ENCODE measurements around the gene PKNOX2. TPM values are rescaled to one million over a fixed set of nuclear protein-coding genes. Genes with fewer than 3 reads are reported as not detected.

The PKNOX2 gene
- total and polyA plus RNA-seq, 2 of the 4 experiments (the other 2 are of a cell fraction) = 0.72 to 2.3 TPM

GRCh38 chr11:125141686-125142535 is 22.6 kb upstream of the PKNOX2 start:
- no peaks in the 10 kb centered on the region for H3K9me3 ChIP-seq (ENCODE audit: control insufficient read depth, insufficient read depth, low read length)
- H3K4me3 ChIP-seq (ENCODE audit: insufficient read depth, low read depth, low read length) = no peak overlapping the region
- H2BK5ac ChIP-seq (ENCODE audit: low read depth, low read length, poor library complexity, severe bottlenecking) = no peak overlapping the region
- H2AK9ac ChIP-seq (replicated peaks; ENCODE audit: low read depth, low read length, poor library complexity) = peak overlapping the region; percentile 59
- H4K91ac ChIP-seq (ENCODE audit: insufficient read depth, low read depth, low read length) = no peak overlapping the region
- no peak overlapping the region for H3K18ac ChIP-seq (ENCODE audit: low read depth, low read length)
- ATAC-seq (ENCODE audit: low read depth) (peak; percentile 100), DNase-seq (peak; percentile 29)
- H3K23ac ChIP-seq (ENCODE audit: low read depth, low read length) = no peak overlapping the region
- H2BK20ac ChIP-seq (ENCODE audit: low read depth, low read length) = no peak overlapping the region
- H3K9me1 ChIP-seq (ENCODE audit: insufficient read depth, low read length) = no peaks in the 10 kb centered on the region
- BruUV-seq (replicated peaks) = no TSS peak
- peaks cover 13% of the 10 kb centered on the region for H3K27me3 ChIP-seq (ENCODE audit: control insufficient read depth, insufficient read depth, low read length)
- H3K9ac ChIP-seq (ENCODE audit: low read depth, low read length) = no peak overlapping the region
- no peaks in the 10 kb centered on the region for H4K20me1 ChIP-seq (ENCODE audit: insufficient read depth, low read length)
- POLR2A ChIA-PET (ENCODE audit: unreplicated experiment) = interaction anchor here (1.0 kb wide), 1 partner anchor 50 kb away, joined by 4 read pairs; no protein-coding TSS in a partner anchor
- H2AFZ ChIP-seq (replicated peaks; ENCODE audit: low read length, poor library complexity) = peak overlapping the region; percentile 33
- CTCF ChIA-PET = interaction anchor here (0.7 to 3.5 kb wide), 21 partner anchors 8 to 311 kb away, joined by 3 to 34 read pairs (median 4); no protein-coding TSS in a partner anchor
- no peaks in the 10 kb centered on the region for H3K79me1 ChIP-seq (ENCODE audit: low read depth in 1 of 2, low read length in 2 of 2)
- intact Hi-C loops (cut with micrococcal nuclease) (loop anchor here (1.0 to 5.0 kb wide), 6 partner anchors 51 to 725 kb away; no protein-coding TSS in a partner anchor), in situ Hi-C loops (cut with MboI; ENCODE audit: low sequenced_read_pairs) (loop anchor here (10.0 kb wide), 1 partner anchor 167 kb away; no protein-coding TSS in a partner anchor), dilution Hi-C loops (cut with HindIII; ENCODE audit: low sequenced_read_pairs, unreplicated experiment) (no loop called here)
- H3K4ac ChIP-seq (ENCODE audit: low read depth, low read length) = no peak overlapping the region
- H2BK120ac ChIP-seq (ENCODE audit: low read depth, low read length) = no peak overlapping the region
- H3K4me2 ChIP-seq (ENCODE audit: low read depth, low read length) = no peak overlapping the region
- no peaks in the 10 kb centered on the region; the same call in 1 of the 2 replicates for H3K4me1 ChIP-seq (ENCODE audit: control insufficient read depth, insufficient read depth, low read length)
- H3K56ac ChIP-seq (ENCODE audit: extremely low read depth, insufficient read depth, low read length) = no peak overlapping the region
- no peak overlapping the region for H3K27ac ChIP-seq (ENCODE audit: insufficient read depth, low read length)
- no peak overlapping the region for H3K14ac ChIP-seq (replicated peaks; ENCODE audit: low read depth, low read length)
- no peak overlapping the region for H4K5ac ChIP-seq (ENCODE audit: low read depth, low read length)
- 0% methylated on average over 1 of the region's 18 CpGs; no CpG with 5 or more reads in 1 of the 2 experiments for WGBS, 2 experiments (ENCODE audit: extremely low coverage in 2 of 2, insufficient read length in 1 of 2)
- no peak overlapping the region for H2AK5ac ChIP-seq (ENCODE audit: low read depth, low read length)
- no peak overlapping the region for H2BK15ac ChIP-seq (ENCODE audit: low read depth, low read length)
- no peaks in the 10 kb centered on the region for H3K36me3 ChIP-seq (ENCODE audit: control insufficient read depth, insufficient read depth, low read length)
- H4K8ac ChIP-seq (ENCODE audit: low read depth in 2 of 2, low read length in 2 of 2) = no peak overlapping the region
- no peak for TF ChIP-seq ELK1 (IDR thresholded peaks at IDR 0.05; ENCODE audit: borderline replicate concordance, low read depth, low read length)
- no peak for TF ChIP-seq USF2 (IDR thresholded peaks at IDR 0.05; ENCODE audit: low read depth, low read length)
- peak; percentile 83 for TF ChIP-seq CTCF (conservative IDR thresholded peaks at IDR 0.05; ENCODE audit: low read depth, low read length)
- no peak for TF ChIP-seq FOS (IDR thresholded peaks at IDR 0.05; ENCODE audit: low read depth, low read length)
- TF ChIP-seq SMC3 (IDR thresholded peaks at IDR 0.05; ENCODE audit: low read depth, low read length) = peak; percentile 94
- no peak for TF ChIP-seq NFE2L2 (IDR thresholded peaks at IDR 0.05; ENCODE audit: low read depth, low read length)
- no peak for TF ChIP-seq MXI1 (IDR thresholded peaks at IDR 0.05; ENCODE audit: borderline replicate concordance, low read depth, low read length)
- TF ChIP-seq RFX5 (IDR thresholded peaks at IDR 0.05; ENCODE audit: low read depth, low read length) = no peak
- no peak for TF ChIP-seq CHD1 (IDR thresholded peaks at IDR 0.05; ENCODE audit: low read depth, low read length)
- no peak for TF ChIP-seq CEBPB (IDR thresholded peaks at IDR 0.05; ENCODE audit: low read depth, low read length)
- no peak for TF ChIP-seq RCOR1 (IDR thresholded peaks at IDR 0.05; ENCODE audit: insufficient replicate concordance, low read length)
- no peak for TF ChIP-seq MAZ (IDR thresholded peaks at IDR 0.05; ENCODE audit: borderline replicate concordance, low read depth, low read length)
- no peak for TF ChIP-seq MAFK (IDR thresholded peaks at IDR 0.05; ENCODE audit: low read depth, low read length)

All from IMR-90 (cell line).